Retinal pigment epithelial cell (primary cell): Measurements from ENCODE around the gene PELO.

Experiments used
- DNase-seq: peaks from one replicate; pipeline ENCODE4 v3.0.0-alpha.2; 2010; ENCODE audit warnings: low read depth
- H3K4me3 ChIP-seq: 2 replicates; pipeline ENCODE4 v1.5.1; 2011; ENCODE audit warnings: mild to moderate bottlenecking, low read length, control low read depth, moderate library complexity
- CTCF ChIP-seq: conservative IDR thresholded peaks from 2 replicates; pipeline ENCODE4 v1.5.1; 2011; ENCODE audit warnings: low read depth, low read length, control low read depth, inconsistent platforms

The PELO gene

GRCh38 chr5:52805615-52806014 is 17.9 kb downstream of the PELO start:
- no peak for DNase-seq
- no peak overlapping the region for H3K4me3 ChIP-seq
- no peak for TF ChIP-seq CTCF

GRCh38 chr5:52807037-52807436 is 19.3 kb downstream of the PELO start:
- no peak for TF ChIP-seq CTCF
- H3K4me3 ChIP-seq: no peak overlapping the region
- no peak for DNase-seq

- H3K4me3 ChIP-seq: no peak overlapping the region
- DNase-seq: no peak
- TF ChIP-seq CTCF: no peak
Measured at GRCh38 chr5:52807723-52808122, 20.0 kb downstream of the PELO start.

GRCh38 chr5:52808316-52808901 is 20.7 kb downstream of the PELO start:
- TF ChIP-seq CTCF: no peak
- no peak for DNase-seq
- no peak overlapping the region for H3K4me3 ChIP-seq

GRCh38 chr5:52809884-52810283 is 22.2 kb downstream of the PELO start:
- no peak overlapping the region for H3K4me3 ChIP-seq
- DNase-seq: no peak
- no peak for TF ChIP-seq CTCF

- no peak overlapping the region for H3K4me3 ChIP-seq
Measured at GRCh38 chr5:52810426-52810825, 22.7 kb downstream of the PELO start.

More at GRCh38 chr5:52810426-52810825, 22.7 kb downstream of the PELO start:
- TF ChIP-seq CTCF: no peak
- no peak for DNase-seq
